ENCODE data around the gene SCN7A.

SCN7A gene

GRCh38 chr2:166393008-166393407, 101.0 kb downstream of the SCN7A start:
- Mint-ChIP-seq H3K27ac (no peak overlapping the region), H3K36me3 (ENCODE audit: low read depth) (no peaks in the 10 kb centered on the region), H3K9me3 (no peaks in the 10 kb centered on the region), H3K27me3 (no peaks in the 10 kb centered on the region), H3K4me1 (no peaks in the 10 kb centered on the region), H3K4me3 (no peak overlapping the region)
- DNase-seq, result no peak
- no peak for ATAC-seq

DNA sequence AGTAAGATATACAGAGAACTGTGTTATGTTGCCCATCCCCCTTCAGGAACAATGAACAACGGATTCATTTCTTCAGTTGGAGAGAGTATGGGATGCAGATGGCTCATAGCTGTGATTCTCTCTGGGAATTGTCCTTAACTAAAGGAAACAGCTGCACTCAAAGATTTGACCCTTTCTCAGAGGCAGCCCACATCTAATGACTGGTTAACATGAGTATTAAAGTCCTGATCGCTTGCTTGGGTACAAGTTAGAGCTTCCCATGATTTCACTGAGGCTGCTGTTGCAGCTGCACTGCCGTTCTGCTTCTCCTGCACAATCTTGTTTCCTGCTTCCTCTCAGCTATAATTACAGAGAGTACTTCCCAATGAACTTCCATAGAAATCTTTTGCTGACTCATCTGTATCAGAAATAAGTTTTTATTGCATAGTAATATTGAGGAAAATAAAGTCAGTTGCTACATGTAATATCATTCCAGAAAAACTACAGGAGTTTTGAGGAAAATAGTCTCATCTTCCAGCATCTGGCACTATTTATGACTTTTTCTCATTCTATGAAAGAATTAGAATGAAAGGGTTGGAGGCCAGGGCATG, 105.5 kb downstream of the SCN7A start:
- H3K4me1 Mint-ChIP-seq, result no peaks in the 10 kb centered on the region
- no peak overlapping the region for H3K4me3 Mint-ChIP-seq
- ATAC-seq (no peak), DNase-seq (no peak)
- no peaks in the 10 kb centered on the region for H3K9me3 Mint-ChIP-seq
- H3K36me3 Mint-ChIP-seq (ENCODE audit: low read depth), result no peaks in the 10 kb centered on the region
- H3K27me3 Mint-ChIP-seq, result peaks cover 1% of the 10 kb centered on the region
- H3K27ac Mint-ChIP-seq, result no peak overlapping the region

GRCh38 chr2:166385313-166385712, 108.7 kb downstream of the SCN7A start:
- no peak for ATAC-seq

DNA sequence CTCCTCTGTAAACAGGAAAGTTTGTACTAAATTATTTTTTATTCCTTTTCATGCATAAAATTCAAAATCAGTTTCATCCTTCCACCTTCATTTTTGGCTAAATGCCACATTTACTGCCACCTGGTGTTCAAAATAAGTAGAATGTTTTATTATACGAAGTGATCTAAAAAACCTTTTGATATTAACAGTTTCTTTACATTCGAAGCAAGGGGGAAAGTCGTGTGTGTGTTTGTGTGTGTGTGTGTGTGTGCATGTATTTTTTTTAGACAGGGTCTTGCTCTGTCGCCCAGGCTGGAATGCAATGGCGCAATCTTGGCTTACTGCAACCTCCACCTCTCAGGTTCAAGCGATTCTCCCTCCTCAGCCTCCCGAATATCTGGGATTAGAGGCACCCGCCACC, 109.3 kb downstream of the SCN7A start:
- Mint-ChIP-seq H3K9me3 (no peaks in the 10 kb centered on the region), H3K27me3 (peaks cover 1% of the 10 kb centered on the region), H3K27ac (no peak overlapping the region), H3K4me3 (no peak overlapping the region), H3K36me3 (ENCODE audit: low read depth) (no peaks in the 10 kb centered on the region), H3K4me1 (no peaks in the 10 kb centered on the region)
- ATAC-seq (no peak), DNase-seq (no peak)

More at GRCh38 chr2:166385313-166385712, 108.7 kb downstream of the SCN7A start:
- Mint-ChIP-seq H3K27me3 (peaks cover 1% of the 10 kb centered on the region), H3K4me3 (no peak overlapping the region), H3K27ac (no peak overlapping the region), H3K4me1 (no peaks in the 10 kb centered on the region), H3K36me3 (ENCODE audit: low read depth) (no peaks in the 10 kb centered on the region), H3K9me3 (no peaks in the 10 kb centered on the region)
- DNase-seq, result no peak

DNA sequence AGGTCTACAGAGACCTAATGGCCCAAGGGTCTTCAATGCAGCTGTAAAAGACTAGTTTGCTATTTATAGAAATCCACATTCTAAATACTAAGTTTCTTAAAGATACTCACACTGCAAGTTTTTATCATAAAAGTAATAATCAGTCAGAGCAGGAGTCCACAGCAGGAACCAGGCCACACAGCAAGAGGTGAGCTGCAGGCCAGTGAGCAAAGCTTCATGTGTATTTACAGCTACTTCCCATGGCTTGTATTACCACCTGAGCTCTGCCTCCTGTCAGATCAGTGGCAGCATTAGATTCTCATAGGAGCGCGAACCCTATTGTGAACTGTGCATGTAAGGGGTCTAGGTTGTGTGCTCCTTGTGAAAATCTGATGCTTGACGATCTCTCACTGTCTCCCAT, 111.6 kb downstream of the SCN7A start:
- Mint-ChIP-seq H3K36me3 (ENCODE audit: low read depth) (no peaks in the 10 kb centered on the region), H3K4me3 (no peak overlapping the region), H3K4me1 (no peaks in the 10 kb centered on the region), H3K27ac (no peak overlapping the region), H3K9me3 (no peaks in the 10 kb centered on the region), H3K27me3 (peaks cover 8% of the 10 kb centered on the region)
- ATAC-seq (no peak), DNase-seq (no peak)

- ATAC-seq (no peak), DNase-seq (no peak)
- Mint-ChIP-seq H3K36me3 (ENCODE audit: low read depth) (no peaks in the 10 kb centered on the region), H3K27me3 (peaks cover 19% of the 10 kb centered on the region), H3K4me1 (peaks cover 3% of the 10 kb centered on the region), H3K4me3 (no peak overlapping the region), H3K9me3 (no peaks in the 10 kb centered on the region), H3K27ac (no peak overlapping the region)
Measured at GRCh38 chr2:166380615-166381014, 113.4 kb downstream of the SCN7A start.

GRCh38 chr2:166376873-166377272, 117.2 kb downstream of the SCN7A start:
- H3K36me3 Mint-ChIP-seq (ENCODE audit: low read depth), result no peaks in the 10 kb centered on the region
- DNase-seq (no peak), ATAC-seq (no peak)
- peaks cover 36% of the 10 kb centered on the region for H3K27me3 Mint-ChIP-seq
- H3K27ac Mint-ChIP-seq, result no peak overlapping the region
- no peak overlapping the region for H3K4me3 Mint-ChIP-seq
- H3K4me1 Mint-ChIP-seq, result peaks cover 8% of the 10 kb centered on the region
- no peaks in the 10 kb centered on the region for H3K9me3 Mint-ChIP-seq

DNA sequence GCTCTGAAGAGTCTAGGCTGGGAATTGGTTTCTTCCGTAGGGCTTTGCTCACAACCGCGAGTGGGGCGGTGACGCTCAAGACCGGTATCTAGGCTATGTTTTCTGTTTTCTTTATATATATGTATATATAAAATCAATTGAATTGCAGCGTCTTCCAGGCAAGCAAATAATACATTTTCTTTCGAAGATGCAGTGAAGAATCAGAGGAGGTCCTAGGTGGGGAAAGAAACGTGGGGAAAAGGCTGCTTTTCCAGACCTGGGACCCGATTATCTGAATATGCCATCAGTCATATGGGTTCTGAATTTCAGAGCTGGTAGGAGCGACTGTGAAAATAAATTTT, 117.6 kb downstream of the SCN7A start:
- peaks cover 8% of the 10 kb centered on the region for H3K4me1 Mint-ChIP-seq
- ATAC-seq (no peak), DNase-seq (no peak)
- H3K36me3 Mint-ChIP-seq (ENCODE audit: low read depth), result no peaks in the 10 kb centered on the region
- peak overlapping the region; percentile 65 for H3K4me3 Mint-ChIP-seq
- no peak overlapping the region for H3K27ac Mint-ChIP-seq
- no peaks in the 10 kb centered on the region for H3K9me3 Mint-ChIP-seq
- peaks cover 36% of the 10 kb centered on the region for H3K27me3 Mint-ChIP-seq

DNA sequence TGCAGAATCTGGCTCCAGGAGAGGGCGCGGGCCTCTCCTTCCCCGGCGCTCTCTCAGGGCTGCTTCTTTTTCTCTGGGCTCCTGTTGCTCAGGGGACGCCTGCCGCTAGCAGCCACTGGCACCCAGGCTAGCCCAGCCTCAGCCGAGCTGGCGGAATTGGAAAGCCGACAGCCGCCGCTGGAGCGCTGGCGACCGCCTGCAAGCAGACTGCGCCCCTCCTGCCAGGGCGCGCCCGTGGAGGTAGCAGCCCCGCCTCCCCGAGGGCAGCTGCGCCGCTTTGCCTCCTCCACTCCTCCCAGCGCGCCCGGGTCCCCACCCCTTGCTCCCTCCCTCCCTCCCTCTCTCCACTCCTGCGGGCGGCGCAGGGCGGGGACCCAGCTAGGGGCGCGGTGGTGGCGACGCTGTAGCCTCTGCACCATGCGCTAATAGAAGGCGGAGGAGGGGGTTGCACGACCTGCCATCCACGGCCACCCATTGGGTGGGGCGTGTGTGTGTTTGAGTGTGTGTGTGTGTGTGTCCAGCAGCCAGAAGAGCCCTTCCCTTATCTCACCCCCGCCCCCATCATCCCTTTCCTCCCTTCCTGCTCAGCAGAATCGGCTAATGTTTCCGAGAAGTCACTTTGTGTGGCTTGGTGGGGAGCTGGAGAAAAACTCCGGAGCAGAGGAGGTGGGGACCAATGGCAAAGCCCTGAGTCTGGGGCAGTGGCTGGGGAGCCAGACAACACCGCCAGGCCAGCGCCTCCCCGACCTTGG, 118.1 kb downstream of the SCN7A start, which contains the start of gene SCN9A:
TSS of gene SCN9A (minus strand) at position 209 of the 752 bp plus-strand sequence. CDS start 64,188 bp downstream, outside the sequence.
- Mint-ChIP-seq H3K27ac (no peak within 1 kb of the TSS), H3K27me3 (peaks cover 36% of the 10 kb centered on the region), H3K4me1 (peaks cover 8% of the 10 kb centered on the region), H3K36me3 (ENCODE audit: low read depth) (no peaks in the 10 kb centered on the region), H3K4me3 (peak within 1 kb of the TSS; percentile 67), H3K9me3 (no peaks in the 10 kb centered on the region)
- peak; percentile 83 for ATAC-seq
- DNase-seq, result peak; percentile 25

DNA sequence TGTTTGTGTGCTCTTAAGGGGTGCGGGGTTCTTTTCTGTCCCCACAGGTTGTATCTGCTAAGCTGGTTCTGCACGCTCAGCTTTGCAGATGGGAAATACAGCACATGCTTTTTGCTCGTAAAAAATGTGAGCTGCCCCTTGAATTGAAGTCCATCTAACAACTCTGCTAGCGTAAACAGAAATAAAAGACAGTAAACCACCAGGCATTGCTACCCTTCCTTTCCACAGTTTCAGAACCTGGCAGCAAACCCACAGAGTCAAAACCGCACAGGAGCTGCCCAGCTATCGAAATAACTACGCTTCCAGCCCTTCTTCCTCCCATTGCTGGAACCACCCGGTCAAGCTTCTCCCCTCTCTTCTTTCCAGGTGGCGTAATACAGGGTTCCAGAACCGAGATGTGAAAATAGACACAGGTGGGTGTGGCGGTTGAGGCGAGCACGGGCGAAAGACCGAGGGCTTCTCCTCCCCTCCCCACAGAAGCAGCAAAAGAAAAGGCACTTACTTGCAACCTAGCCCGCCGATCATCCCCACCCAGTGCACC, 118.8 kb downstream of the SCN7A start:
- peak; percentile 2 for DNase-seq
- peaks cover 8% of the 10 kb centered on the region for H3K4me1 Mint-ChIP-seq
- no peak for ATAC-seq
- no peaks in the 10 kb centered on the region for H3K9me3 Mint-ChIP-seq
- H3K4me3 Mint-ChIP-seq, result peak overlapping the region; percentile 67
- peaks cover 36% of the 10 kb centered on the region for H3K27me3 Mint-ChIP-seq
- no peak overlapping the region for H3K27ac Mint-ChIP-seq
- no peaks in the 10 kb centered on the region for H3K36me3 Mint-ChIP-seq (ENCODE audit: low read depth)

DNA sequence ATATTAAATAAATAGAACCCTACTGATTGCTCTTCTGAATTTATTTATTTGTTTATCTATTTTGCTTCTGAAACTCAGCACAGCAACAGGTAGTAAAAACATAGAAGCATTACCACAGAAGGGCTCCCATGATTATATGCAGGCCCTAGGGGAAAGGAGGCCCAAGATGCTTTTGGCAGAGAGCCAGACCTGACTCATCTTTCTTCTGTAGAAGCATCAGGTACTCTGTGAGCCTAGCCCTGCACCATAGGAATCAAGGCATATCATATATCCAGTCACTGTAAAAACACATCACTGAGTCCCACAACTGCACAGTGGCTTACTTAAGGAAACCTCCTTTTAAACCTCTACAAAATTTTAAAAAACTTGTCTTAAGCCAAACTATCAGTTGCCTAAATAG, 120.1 kb downstream of the SCN7A start:
- H3K9me3 Mint-ChIP-seq, result no peaks in the 10 kb centered on the region
- H3K36me3 Mint-ChIP-seq (ENCODE audit: low read depth), result no peaks in the 10 kb centered on the region
- no peak overlapping the region for H3K4me3 Mint-ChIP-seq
- ATAC-seq (no peak), DNase-seq (peak; percentile 7)
- peaks cover 36% of the 10 kb centered on the region for H3K27me3 Mint-ChIP-seq
- peaks cover 8% of the 10 kb centered on the region for H3K4me1 Mint-ChIP-seq
- H3K27ac Mint-ChIP-seq, result no peak overlapping the region

DNA sequence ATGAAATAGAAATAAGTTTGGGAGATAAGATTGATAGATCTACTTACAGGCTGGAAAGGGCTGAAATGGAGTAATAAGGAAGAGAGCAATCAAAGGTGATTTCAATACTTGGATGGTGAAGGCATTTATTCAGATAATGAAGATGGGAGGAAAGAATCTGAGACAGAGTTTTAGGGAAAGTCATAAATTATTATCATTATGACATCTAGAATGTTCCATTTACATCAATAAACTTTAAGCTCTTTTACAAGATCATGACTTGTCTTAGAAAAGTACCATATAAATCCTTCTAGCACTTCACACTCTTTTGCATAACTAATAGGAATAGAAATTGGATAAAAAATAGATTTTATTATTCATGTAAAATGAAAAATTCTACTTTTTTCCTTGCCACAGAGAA, 120.5 kb downstream of the SCN7A start:
- peaks cover 8% of the 10 kb centered on the region for H3K4me1 Mint-ChIP-seq
- no peak for ATAC-seq
- no peaks in the 10 kb centered on the region for H3K36me3 Mint-ChIP-seq (ENCODE audit: low read depth)
- no peak overlapping the region for H3K27ac Mint-ChIP-seq
- DNase-seq, result no peak
- H3K9me3 Mint-ChIP-seq, result no peaks in the 10 kb centered on the region
- no peak overlapping the region for H3K4me3 Mint-ChIP-seq
- H3K27me3 Mint-ChIP-seq, result peaks cover 36% of the 10 kb centered on the region

DNA sequence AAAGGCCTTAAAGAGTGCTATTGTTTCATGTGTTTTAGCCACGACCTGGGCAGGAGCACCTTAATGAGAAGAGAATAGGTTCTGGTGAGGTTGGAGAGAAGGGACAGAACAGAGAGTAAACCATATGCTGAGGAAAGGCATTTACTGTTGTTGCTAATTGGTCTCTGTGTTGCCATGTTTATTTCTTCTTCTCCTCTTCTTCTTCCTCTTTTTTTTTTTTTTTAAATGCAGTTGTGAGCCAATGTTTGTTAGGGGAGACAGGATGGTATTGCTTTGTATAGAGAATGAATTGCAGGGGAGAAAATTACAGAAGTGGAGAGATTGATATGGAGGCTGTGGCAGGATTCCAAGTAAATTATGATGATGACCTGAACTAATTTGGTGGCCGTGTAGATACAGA, 120.9 kb downstream of the SCN7A start:
- ATAC-seq, result no peak
- Mint-ChIP-seq H3K36me3 (ENCODE audit: low read depth) (no peaks in the 10 kb centered on the region), H3K4me3 (no peak overlapping the region), H3K4me1 (peaks cover 8% of the 10 kb centered on the region), H3K27ac (no peak overlapping the region), H3K9me3 (no peaks in the 10 kb centered on the region), H3K27me3 (peaks cover 33% of the 10 kb centered on the region)
- DNase-seq, result no peak

- DNase-seq (no peak), ATAC-seq (no peak)
- peaks cover 27% of the 10 kb centered on the region for H3K27me3 Mint-ChIP-seq
- no peaks in the 10 kb centered on the region for H3K36me3 Mint-ChIP-seq (ENCODE audit: low read depth)
- peaks cover 8% of the 10 kb centered on the region for H3K4me1 Mint-ChIP-seq
- H3K27ac Mint-ChIP-seq, result no peak overlapping the region
- no peak overlapping the region for H3K4me3 Mint-ChIP-seq
- no peaks in the 10 kb centered on the region for H3K9me3 Mint-ChIP-seq
Measured at GRCh38 chr2:166372046-166372445, 122.0 kb downstream of the SCN7A start.

DNA sequence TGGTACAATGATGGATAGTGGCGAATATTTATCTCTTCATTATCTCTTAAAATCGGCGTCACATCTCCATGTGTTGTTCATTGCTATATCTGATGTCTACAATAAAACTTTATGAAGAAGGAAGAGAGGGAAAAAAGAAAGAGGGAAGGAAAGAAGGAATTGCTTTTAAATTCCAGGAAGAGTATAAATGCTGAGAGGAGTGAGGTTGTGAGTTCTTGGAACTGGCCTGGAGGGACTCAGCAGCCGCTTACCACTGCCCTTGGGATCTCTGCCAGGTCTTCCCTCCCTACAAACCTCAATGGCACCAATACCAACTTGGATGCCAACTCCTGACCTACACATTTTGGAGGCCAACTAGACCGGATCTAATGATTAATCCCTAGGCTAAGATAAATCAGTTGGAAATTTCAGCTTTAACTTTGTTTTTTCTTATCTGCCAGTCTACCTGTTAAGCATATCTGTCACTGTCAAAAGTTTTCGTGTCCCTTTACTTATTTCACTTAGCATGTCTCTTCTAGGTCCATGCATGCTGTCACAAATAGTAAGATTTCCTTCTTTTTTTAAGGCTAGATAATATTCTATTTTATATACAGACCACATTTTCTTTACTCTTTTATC, 128.1 kb downstream of the SCN7A start:
- ATAC-seq (no peak), DNase-seq (no peak)
- Mint-ChIP-seq H3K27me3 (no peaks in the 10 kb centered on the region), H3K9me3 (no peaks in the 10 kb centered on the region), H3K36me3 (ENCODE audit: low read depth) (no peaks in the 10 kb centered on the region), H3K27ac (no peak overlapping the region), H3K4me3 (no peak overlapping the region), H3K4me1 (no peaks in the 10 kb centered on the region)

All from activated naive CD8-positive, alpha-beta T cell treated with anti-CD3 and anti-CD28 coated beads, Interleukin-2, amount 50 U/mL, for 24 hours (primary cell).